Stimulated activated CD8-positive, alpha-beta memory T cell treated with anti-CD3 and anti-CD28 coated beads, Interleukin-4, amount 100 ng/mL, for 1 hour (primary cell): Measurements from ENCODE around the gene MAPK8IP3.
A peak's percentile ranks its signal among the peaks of the same experiment; 100 is the strongest.

Experiments
- DNase-seq, 2 donors: peaks; one replicate each; pipeline ENCODE4 v3.0.0-alpha.2; 2020; ENCODE audit warnings: low read depth in 2 of 2, low spot score in 1 of 2

Gene MAPK8IP3

GRCh38 chr16:1772908-1773702, 67.1 kb downstream of the MAPK8IP3 start, which contains the start of gene MRPS34:
Gene MRPS34 (minus strand): TSS chr16:1773134. CDS start chr16:1773119, 15 bp downstream.
- peak; percentile 57 to 61 for DNase-seq

DNA sequence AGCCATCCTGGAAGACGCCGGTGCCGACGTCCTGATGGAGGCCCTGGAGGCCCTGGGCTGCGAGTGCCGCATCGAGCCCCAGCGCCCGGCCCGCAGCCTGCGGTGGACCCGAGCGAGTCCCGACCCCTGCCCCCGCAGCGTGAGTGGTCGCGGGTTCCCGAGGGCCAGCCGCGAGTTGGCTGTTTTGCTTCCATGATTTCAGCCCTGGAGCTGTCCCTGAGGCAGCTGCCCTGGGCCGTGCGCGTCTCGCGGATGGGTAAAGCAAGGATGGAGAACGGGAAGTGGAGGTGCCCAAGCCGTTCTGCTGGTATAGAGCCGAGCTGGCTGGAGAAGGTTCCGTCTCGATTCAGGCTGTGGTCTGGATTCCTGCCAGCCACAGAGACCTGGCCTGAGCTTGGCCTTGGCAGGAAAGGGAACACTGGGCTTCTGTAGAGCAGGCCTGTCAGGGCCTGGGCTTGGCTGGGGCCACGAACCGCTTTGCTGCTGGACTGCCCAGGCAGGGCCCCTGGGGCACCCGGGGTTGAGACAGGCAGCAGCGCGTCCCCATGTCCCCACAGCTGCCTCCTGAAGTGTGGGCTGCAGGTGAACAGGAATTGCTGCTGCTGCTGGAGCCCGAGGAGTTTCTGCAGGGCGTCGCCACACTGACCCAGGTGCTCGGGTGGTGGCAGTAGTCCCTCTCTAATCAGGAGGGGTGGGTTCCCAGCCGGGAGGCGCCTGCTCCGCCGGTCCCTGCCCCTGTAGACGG, 67.9 kb downstream of the MAPK8IP3 start:
- DNase-seq: no peak

DNA sequence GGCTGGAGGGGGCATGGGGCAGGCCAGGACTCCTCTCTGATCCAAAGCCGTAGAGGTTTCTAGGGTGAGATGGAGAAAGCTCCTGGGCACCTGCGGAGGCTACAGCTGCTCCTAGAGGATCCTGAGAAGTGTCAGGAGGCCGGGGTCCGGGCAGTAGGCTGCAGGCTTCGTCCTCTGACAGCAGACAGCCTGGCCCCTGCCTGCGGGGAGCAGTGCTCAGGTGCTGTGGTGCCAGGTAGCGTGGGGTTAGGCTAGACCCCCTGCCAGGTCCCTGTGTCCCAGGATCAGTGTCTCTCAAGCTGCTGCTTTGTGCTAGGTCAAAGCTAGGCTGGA, 68.4 kb downstream of the MAPK8IP3 start:
- DNase-seq: no peak

DNA sequence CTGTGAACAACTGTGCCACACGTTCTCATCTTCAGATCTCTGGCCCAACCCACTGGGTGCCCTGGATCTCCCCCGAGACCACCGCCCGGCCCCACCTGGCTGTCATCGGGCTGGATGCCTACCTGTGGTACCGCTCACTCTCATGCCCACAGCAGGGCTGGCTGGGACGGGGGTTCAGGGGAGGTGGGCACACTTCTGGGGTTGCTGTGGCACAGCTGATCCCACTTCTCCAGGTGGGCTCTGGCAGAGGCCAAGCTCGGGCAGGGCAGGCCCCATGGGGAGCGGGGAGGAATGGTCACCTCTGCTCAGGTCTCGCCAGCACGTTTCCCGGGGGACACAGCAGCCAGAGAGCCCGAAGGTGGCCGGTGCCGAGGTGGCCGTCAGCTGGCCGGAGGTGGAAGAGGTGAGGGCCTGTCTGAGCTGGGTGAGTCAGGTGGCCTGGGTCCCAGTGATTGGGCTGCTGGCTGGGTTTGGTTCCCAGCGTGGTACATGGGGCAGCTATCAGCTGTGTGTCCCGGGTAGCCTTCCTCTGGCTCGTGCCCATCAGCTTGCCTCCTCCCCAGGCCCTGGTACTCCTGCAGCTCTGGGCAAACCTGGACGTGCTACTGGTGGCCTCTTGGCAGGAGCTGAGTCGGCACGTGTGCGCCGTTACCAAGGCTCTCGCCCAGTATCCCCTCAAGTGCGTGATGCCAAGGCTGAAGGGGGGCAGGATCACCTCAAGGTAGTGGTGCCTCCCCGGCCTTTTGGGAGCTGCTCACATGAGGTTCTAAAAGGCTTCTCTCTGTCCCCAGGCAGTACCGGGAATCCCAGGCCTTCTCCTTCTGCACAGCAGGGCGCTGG, 69.2 kb downstream of the MAPK8IP3 start:
- no peak for DNase-seq

DNA sequence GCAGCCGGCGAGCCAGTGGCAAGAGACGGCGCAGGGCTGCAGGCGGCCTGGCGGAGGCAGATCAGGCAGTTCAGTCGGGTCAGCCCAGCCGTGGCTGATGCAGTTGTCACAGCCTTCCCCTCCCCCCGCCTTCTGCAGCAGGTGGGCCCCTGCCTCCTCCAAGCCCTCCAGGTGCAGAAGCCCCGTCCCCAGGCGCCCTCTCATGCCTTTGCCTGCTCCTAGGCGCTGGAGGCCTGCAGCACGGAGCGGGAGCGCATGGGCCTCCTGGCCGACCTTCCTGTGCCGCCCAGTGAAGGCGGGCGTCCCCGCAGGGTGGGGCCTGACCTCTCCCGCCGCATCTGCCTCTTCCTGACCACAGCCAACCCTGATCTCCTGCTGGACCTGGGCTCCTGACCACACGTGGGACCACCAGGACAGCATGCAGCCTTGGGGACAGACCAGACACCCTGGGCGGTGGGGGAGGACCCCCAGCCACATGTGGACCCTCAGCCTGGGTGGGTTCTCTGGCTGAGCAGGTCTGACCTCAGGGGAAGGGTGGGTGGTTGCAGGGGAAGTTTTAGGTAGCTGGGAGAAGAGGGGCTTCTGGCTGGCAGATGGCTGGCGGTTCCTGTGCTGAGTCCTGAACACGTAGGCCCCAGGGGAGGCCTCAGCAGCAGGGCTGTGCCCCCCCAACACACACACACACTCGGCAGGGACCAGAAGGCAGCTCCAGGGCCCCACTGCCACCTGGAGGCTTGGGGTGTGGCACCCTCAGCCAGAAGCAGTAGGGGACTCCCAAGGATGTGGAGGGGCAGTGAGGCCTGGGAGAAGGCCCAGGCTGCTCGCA, 70.1 kb downstream of the MAPK8IP3 start:
- DNase-seq: no peak

GRCh38 chr16:1776672-1776955, 70.6 kb downstream of the MAPK8IP3 start:
- DNase-seq: no peak

- DNase-seq: no peak
Observed at GRCh38 chr16:1776991-1777374, 71.0 kb downstream of the MAPK8IP3 start.

DNA sequence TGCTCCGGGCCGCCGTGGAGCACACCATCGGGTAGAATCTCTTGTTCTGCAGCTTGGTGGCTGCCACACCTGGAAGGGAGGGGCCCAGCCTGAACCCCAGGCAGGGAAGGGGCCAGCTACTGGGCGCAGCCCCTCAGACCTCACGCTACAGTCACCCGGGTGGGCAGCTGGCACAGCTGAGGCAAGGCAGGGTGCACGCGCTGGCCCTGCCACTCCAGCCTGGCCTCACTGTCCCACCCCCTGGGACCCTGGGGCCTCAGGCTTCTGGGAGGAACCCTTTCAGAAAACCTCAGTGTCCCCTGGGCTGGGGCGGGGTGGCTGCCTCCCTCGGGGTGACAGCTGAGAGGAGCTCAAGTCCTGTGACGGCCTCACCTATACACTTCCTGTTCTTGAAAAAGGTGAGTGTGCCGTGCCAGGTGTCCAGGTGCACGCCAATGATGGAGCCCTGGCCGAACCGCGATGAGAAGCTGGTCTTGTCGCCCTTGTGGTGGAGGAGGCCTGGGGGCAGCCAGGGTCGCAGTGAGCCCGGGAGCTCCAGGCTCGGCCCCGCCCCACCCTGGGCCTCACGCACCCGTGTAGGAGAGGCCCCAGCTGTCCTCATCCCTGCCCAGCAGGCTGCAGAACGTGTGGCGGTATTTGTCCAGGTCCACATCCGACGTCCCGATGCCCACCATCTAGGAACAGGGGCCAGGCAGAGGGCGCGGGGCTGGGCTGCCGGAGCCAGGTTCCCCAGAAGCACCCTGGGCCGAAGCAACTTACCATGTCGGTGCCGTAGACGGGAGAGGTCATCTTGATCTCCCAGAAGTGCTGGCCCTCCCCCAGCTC, 71.6 kb downstream of the MAPK8IP3 start:
- DNase-seq: no peak

- DNase-seq: no peak
Observed at GRCh38 chr16:1778200-1779179, 72.5 kb downstream of the MAPK8IP3 start.

DNA sequence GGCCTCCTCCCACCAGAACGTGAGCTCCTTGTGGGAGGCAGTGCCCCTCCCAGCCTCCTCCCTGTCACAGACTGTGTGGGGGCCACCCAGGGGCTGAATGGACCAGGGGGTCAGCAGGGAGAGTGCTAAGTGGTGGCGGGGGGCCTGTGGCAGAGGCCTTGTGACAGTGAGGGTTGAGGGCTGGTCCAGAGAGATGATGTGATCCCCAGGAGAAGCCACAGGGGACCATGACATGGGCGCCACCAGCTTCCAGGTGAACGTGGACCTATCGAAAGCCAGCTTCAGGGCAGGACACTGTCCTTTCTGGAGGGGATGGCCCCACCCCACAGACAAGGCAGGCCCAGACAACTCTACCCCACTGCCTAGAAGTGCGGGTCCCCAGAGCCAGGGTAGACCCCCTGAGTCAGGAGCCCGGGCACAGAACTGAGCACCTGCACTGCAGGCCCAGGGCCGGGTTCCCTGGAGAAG, 73.3 kb downstream of the MAPK8IP3 start:
- DNase-seq: no peak

DNA sequence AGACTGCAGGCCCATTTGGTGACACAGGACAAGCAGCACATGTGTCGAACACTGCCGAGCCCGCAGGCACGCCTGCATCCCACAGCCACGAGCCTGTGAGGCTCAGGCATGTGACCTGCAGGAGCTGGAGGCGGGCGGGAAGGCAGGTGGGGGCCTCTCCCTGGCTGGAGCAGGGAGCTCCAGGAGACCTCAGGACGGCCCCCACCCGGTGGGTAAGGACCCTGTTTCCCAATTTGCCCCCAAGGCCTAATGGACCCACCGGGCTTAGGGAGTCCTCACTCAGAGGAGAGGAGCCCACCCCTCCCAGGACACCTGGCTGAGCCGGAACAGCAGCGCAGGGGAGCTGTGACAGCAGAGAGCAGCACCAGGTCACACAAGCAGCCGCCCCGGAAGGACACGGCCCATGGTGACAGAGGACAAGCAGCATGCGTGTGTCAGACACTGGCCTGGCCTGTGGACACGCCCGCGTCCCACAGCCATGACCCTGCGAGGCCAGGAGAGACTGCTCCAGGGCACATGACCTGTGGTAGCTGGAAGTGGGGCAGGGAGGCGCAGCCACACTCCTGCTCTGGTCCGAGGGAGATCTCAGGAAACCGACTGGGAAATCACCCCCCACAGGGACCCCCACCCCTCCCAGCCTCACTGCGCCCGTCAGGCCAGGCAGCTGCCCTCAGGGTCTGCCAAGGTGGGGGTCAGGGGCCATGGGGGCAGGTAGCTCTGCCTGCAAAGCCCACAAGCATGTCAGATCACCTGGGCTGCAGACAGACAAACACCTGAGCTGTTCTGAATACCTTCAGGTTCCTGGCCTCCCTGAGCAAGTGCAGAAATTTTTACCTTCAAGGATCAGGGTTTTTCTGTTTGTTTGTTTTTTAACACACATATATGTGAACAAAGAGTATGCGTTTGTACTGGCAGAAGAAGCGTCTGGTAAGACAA, 74.0 kb downstream of the MAPK8IP3 start:
- no peak for DNase-seq

GRCh38 chr16:1780677-1781072, 74.7 kb downstream of the MAPK8IP3 start:
- DNase-seq: no peak

DNA sequence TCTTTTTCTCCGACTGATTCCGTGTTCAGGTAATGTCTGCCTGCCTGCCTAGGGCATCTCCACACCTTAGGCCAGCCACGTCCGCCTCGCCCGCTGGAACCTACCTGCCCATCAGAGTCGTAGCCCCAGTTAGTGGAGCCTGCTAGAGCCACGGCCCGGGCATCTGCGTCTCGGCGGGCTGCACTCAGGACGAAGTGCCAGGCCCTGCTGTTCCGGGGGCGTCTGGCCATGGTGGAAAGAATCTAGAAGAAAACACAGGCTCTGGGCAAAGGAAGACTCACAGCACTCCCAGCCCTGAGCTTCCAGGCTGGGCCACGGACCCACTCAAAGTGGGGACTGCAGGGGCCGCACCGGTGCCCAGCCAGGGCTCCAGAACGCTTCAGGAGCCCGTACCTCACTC, 75.3 kb downstream of the MAPK8IP3 start:
- no peak for DNase-seq

DNA sequence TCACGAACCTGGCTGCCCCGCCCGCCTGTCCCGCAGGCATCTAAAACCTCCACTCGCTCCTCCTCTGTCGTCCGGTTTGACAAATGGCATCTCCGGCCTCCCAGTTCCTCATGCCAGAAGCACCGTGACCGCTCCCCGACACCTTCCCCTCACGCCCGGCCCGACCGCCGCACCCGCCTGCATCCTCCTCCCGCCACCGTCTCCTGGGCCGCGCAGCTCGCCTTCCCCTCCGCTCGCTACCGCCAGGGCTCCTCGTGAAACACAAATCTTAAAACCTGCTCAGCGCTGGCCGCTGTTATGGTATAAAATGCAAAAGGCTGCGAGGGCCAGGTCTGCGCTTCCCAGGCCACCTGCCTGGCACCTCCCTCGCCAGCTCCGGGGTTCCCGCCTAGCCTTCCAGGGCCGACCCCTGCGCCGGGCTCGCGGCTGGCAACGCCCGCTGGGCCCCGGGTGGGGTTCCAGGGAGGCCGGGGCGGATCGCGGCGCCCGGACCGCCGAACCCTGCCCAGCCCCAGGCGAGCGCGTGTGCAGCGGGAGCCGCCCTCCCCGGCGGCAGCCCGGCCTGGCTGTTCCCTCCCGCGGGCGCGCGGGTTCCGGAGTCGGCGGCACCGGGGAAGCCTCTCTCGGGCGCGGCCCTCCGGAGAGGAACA, 75.9 kb downstream of the MAPK8IP3 start:
- DNase-seq: no peak

- DNase-seq: peak; percentile 94 to 96
Observed at GRCh38 chr16:1782408-1783264, 76.6 kb downstream of the MAPK8IP3 start, which contains the start of the genes NUBP2 and SPSB3. Gene NUBP2 (plus strand): TSS chr16:1782960. CDS start chr16:1783021, 61 bp downstream. Gene SPSB3 (minus strand): TSS chr16:1782571. CDS start chr16:1781483, 1,088 bp downstream.
